Fibroblast of pulmonary artery (primary cell): ENCODE data around the gene PPM1M.

ENCODE experiments used
- DNase-seq: peaks from one replicate; pipeline ENCODE4 v3.0.0-alpha.2; 2010; ENCODE audit warnings: low read depth
- H3K4me3 ChIP-seq: replicated peaks from 2 replicates; pipeline ENCODE4 v1.5.1; 2011; ENCODE audit warnings: low read depth, mild to moderate bottlenecking, control low read depth, low read length, moderate library complexity
- TF ChIP-seq, protein P1 (sequence below): IDR thresholded peaks from 2 replicates; pipeline ENCODE4 v1.5.1; 2011; ENCODE audit warnings: mild to moderate bottlenecking, control low read depth, low read length, inconsistent platforms; ENCODE audit errors: missing control alignments

PPM1M gene

DNA sequence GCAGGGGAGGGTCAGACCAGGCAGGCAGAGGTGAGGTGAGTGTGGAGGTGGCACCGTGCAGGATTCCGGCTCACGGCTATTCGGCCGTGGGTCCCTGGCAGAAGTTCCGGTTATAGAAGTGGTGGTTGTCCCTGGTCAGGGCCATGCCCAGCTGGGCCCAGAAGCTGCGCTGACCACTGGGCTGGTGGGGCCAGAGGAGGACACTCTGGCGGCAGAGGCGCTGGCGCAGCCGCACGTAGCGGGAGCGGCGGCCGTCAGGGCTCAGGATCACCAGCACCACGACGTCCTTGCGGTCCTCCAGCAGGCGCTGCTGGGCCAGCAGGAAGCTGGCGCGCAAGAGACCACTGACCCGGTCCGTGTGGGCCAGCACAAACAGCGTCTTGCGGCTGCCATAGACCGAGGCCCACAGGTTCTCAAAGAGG, 24.4 kb upstream of the PPM1M start:
- no peak overlapping the region for H3K4me3 ChIP-seq
- no peak for DNase-seq
- TF ChIP-seq, protein P1, sequence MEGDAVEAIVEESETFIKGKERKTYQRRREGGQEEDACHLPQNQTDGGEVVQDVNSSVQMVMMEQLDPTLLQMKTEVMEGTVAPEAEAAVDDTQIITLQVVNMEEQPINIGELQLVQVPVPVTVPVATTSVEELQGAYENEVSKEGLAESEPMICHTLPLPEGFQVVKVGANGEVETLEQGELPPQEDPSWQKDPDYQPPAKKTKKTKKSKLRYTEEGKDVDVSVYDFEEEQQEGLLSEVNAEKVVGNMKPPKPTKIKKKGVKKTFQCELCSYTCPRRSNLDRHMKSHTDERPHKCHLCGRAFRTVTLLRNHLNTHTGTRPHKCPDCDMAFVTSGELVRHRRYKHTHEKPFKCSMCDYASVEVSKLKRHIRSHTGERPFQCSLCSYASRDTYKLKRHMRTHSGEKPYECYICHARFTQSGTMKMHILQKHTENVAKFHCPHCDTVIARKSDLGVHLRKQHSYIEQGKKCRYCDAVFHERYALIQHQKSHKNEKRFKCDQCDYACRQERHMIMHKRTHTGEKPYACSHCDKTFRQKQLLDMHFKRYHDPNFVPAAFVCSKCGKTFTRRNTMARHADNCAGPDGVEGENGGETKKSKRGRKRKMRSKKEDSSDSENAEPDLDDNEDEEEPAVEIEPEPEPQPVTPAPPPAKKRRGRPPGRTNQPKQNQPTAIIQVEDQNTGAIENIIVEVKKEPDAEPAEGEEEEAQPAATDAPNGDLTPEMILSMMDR: no peak

DNA sequence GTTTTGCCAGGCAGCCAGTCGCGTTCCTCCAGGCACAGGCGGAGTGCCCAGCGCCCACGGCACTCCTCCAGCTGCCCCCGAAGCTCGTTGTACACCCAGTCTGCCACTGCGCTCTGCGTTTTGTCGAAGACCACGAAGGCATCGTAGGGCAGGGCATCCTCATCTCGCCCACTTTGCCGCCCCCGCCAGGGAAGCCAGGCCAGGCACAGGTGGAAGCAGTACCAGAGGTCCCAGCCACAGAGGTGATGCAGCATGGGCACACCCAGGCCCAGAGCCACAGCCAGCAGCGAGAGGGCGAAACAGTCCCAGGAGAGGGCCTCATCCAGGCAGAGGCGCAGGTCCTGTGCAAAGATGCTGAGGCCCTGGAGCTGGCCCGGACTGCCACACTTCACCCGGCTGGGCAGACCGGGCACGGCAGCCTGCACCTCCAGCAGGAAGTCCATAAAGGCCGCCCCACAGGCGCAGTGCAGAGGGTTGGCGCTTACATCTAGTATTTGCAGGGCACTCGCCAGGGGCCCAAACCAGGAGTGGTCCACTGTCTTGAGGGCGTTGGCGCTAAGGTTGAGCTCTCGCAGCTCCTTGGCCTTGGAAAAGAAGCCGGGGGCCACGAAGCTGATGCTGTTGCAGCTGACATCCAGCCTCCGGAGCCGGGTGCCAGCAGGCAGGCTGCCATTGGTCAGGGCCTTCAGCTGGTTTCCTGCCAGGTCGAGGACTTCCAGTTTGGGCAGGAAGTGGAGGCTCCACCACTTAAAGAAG, 23.8 kb upstream of the PPM1M start:
- no peak for DNase-seq
- TF ChIP-seq, protein P1: no peak

DNA sequence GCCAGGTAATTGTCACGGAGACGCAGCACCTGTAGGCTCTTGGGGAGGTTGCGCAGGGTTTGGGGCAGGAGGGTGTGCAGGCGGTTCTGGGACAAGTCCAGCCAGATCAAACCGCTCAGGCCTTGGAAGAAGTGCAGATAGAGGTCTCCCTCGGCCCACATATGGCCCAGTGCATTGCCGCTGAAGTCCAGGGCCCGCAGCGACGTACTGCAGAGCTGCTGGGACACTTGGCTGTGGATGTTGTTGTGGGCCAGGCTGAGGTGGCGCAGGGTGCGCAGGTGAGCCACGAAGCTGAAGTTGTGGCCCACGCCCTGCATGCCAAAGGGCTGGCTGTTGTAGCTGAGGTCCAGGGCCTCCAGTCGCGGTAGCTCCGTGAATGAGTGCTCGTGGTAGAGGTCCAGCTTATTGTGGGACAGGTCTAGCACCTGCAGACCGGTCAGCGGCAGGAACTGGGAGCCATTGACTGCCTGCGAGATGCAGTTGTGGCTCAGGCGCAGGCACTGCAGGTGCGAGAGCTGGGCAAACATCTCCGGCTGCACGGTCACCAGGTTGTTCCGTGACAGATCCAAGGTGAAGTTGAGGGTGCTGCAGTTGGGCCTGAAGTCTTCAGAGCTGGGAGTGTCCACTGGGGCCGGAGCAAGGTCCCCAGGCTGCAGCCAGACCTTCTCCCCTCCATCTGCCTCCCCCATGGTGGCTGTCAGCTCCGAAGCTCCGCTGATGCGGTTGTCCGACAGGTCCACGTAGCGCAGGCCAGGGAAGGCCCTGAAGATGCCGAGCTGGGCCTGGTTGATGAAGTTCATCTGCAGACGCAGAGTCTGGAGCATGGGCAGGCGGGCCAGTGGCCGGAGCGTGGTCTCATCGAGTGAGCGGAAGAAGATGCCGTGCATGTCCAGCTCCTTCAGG, 23.0 kb upstream of the PPM1M start:
- DNase-seq: no peak
- no peak overlapping the region for H3K4me3 ChIP-seq

More for the DNA sequence above, 23.8 kb upstream of the PPM1M start:
- H3K4me3 ChIP-seq: no peak overlapping the region

DNA sequence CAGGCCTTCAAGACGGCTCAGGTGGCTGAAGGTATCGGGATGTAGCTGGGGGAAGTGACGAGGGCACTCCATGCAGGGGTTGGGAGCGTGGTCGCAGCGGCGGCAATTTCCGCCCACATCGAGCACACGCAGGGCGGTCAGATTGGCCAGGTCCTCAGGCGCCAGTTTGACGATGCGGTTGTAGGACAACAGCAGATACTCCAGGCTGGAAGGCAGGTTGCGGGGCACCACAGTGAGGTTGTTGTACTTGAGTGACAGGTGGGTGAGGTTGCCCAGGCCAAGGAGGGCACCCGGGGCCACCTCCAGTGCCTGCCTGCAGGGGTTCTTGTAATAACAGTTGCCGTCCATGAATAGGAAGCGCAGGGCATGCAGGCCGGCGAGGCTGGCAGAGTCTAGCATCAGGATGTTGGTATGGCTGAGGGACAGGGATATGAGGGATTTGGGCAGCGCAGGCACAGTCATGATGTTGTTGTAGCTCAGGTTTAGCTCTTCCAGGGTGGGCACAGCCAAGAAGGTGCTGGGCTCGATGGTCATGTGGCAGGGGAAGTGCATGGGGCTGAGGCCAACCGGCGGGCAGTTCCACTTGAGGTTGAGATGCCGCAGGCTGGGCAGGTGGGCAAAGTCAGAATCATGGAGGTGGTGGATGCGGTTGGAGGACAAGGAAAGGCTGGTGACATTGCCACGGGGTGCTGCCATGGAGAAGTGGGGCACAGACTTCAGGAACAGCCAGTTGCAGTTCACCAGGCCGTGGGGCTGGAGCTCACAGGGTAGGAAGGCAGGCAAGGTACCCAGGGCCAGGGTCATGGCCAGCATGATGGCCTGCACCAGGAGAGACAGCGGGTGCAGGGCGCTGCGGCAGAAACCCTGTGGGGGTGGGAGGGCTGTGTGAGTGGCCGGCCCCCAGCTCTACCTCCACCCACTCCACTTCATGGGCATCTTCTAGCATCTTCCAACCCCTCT, 21.8 kb upstream of the PPM1M start:
- no peak for DNase-seq
- no peak overlapping the region for H3K4me3 ChIP-seq
- TF ChIP-seq, protein P1: no peak

More for the DNA sequence above, 23.0 kb upstream of the PPM1M start:
- TF ChIP-seq, protein P1: no peak

DNA sequence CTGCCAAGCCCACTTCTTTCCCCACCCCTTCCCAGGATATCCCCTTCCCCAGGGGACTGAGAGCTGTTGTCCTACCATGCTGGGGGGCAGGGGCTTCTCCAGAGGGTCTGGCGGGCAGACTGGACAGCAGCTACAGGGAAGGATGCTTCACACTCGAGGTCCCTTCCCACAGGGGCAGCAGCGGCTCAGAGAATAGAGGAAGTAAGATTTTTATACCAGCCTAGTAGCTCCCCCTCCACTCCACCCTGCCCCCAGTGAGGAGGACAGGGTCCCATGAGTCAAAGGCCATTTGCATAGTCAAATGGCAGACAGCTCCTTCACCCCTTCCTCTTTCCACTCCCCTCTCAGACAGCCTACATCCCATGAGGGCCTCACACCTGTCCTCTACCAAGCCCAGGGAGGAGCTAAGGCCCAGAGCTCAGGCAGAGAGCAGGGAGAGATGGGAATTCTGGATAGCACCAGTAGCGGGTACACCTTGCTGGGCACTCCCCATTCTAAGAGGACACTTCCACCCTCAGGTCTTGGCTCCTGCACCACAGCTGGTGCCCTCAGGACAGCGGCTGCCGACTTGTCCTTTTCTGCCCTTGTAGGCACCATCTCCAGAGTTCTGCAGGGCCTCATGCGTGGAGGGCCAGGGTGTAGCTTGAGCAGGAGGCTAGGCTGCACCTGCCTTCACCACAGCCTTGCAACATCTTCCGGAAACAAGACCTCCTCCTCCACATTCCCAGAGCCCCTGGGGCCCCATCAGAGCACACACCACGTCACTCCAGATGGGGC, 19.9 kb upstream of the PPM1M start, which contains the start of gene TLR9:
Gene TLR9 (minus strand): TSS at position 194 of the 777 bp plus-strand sequence. CDS start 116 bp downstream, at position 78.
- H3K4me3 ChIP-seq: no peak within 1 kb of the TSS
- DNase-seq: no peak
- TF ChIP-seq, protein P1: no peak
